Activated naive CD4-positive, alpha-beta T cell treated with anti-CD3 and anti-CD28 coated beads, Interleukin-2, amount 10 ng/mL, durations not matched to agents 7 days and 5 days (primary cell): ENCODE data around the gene OR13A1.
A peak's percentile ranks its signal among the peaks of the same experiment; 100 is the strongest.
"Not testable (repeated sequence)": the region's sequence is repeated elsewhere in the genome, so short reads cannot be mapped to it uniquely, and the experiment has no call there.

Experiments used
- CTCF ChIA-PET: fragments of 350-600 bp; sonication (Branson Sonifier 250); formaldehyde crosslinking; loops from one replicate; lab custom pipeline; 2021; ENCODE audit warnings: antibody characterized with exemption; lab: Charles Lee
- DNase-seq: peaks from one replicate; pipeline ENCODE4 v3.0.0-alpha.2; 2020
- H3K27ac Mint-ChIP-seq: one replicate; pipeline ENCODE4 v1.8.0; 2021; ENCODE audit warnings: mild to moderate bottlenecking, moderate library complexity, mixed read lengths
- H3K27me3 Mint-ChIP-seq: one replicate; pipeline ENCODE4 v1.8.0; 2021; ENCODE audit warnings: mild to moderate bottlenecking, mixed read lengths
- H3K36me3 Mint-ChIP-seq: one replicate; pipeline ENCODE4 v1.8.0; 2021; ENCODE audit warnings: mixed read lengths
- H3K4me1 Mint-ChIP-seq: one replicate; pipeline ENCODE4 v1.8.0; 2021; ENCODE audit warnings: mixed read lengths
- H3K4me3 Mint-ChIP-seq: one replicate; pipeline ENCODE4 v1.8.0; 2021; ENCODE audit warnings: mild to moderate bottlenecking, moderate library complexity, mixed read lengths
- H3K9me3 Mint-ChIP-seq: one replicate; pipeline ENCODE4 v1.8.0; 2021; ENCODE audit warnings: mixed read lengths

Gene OR13A1, protein sequence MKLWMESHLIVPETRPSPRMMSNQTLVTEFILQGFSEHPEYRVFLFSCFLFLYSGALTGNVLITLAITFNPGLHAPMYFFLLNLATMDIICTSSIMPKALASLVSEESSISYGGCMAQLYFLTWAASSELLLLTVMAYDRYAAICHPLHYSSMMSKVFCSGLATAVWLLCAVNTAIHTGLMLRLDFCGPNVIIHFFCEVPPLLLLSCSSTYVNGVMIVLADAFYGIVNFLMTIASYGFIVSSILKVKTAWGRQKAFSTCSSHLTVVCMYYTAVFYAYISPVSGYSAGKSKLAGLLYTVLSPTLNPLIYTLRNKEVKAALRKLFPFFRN

DNA sequence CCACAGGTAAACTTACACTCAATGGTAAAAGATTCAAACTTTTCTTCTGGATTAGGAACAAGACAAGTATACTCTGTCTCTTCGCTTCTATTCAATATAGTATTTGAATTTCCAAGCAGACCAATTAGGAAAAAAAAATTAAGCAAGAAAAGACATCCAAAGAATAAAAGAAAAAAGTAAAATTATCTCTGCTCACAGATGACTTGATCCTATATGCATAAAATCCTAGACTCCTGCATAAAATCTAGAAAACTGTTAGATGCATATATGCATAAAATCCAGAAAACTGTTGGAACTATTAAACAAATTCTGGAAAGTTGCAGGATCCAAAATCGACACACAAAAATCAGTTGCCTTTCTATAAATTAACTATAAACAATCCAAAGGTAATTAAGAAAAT lies at the start of gene OR13A1:
OR13A1 (minus strand) TSS at position 101 of the 400 bp plus-strand sequence. CDS start 11,186 bp downstream, outside the sequence.
- Mint-ChIP-seq H3K4me1 (no peaks in the 10 kb centered on the region), H3K36me3 (no peaks in the 10 kb centered on the region), H3K4me3 (no peak within 1 kb of the TSS), H3K27me3 (peaks cover 22% of the 10 kb centered on the region), H3K9me3 (peaks cover 5% of the 10 kb centered on the region), H3K27ac (no peak within 1 kb of the TSS)
- CTCF ChIA-PET: no interaction called here
- DNase-seq: no peak

DNA sequence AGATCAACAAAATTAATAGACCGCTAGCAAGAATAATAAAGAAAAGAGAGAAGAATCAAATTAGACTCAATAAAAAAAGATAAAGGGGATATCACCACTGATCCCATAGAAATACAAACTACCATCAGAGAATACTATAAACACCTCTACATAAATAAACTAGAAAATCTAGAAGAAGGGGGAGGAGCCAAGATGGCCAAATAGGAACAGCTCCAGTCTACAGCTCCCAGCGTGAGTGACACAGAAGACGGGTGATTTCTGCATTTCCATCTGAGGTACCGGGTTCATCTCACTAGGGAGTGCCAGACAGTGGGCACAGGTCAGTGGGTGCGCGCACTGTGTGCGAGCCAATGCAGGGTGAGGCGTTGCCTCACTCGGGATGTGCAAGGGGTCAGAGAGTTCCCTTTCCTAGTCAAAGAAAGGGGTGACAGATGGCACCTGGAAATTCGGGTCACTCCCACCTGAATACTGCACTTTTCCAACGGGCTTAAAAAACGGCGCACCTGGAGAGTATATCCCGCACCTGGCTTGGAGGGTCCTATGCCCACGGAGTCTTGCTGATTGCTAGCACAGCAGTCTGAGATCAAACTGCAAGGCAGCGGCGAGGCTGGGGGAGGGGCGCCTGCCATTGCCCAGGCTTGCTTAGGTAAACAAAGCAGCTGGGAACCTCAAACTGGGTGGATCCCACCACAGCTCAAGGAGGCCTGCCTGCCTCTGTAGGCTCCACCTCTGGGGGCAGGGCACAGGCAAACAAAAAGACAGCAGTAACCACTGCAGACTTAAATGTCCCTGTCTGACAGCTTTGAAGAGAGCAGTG lies 46.8 kb upstream of the OR13A1 start:
- H3K4me3 Mint-ChIP-seq: not testable (repeated sequence)

DNA sequence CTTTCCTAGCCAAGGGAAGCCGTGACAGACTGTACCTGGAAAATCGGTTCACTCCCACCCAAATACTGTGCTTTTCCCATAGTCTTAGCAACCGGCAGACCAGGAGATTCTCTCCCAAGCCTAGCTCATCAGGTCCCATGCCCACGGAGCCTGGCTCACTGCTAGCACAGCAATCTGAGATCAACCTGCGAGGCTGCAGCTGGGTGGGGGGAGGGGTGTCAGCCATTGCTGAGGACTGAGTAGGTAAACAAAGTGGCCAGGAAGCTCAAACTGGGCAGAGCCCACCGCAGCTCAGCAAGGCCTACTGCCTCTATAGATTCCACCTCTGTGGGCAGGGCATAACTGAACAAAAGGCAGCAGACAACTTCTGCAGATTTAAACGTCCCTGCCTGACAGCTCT lies 43.6 kb upstream of the OR13A1 start:
- Mint-ChIP-seq H3K27me3 (peaks cover 48% of the 10 kb centered on the region), H3K4me1 (peaks cover 23% of the 10 kb centered on the region)
- H3K36me3 Mint-ChIP-seq, H3K27ac Mint-ChIP-seq, H3K4me3 Mint-ChIP-seq, DNase-seq, CTCF ChIA-PET, H3K9me3 Mint-ChIP-seq: not testable (repeated sequence)

More for the DNA sequence above, 46.8 kb upstream of the OR13A1 start:
- H3K27me3 Mint-ChIP-seq: peaks cover 60% of the 10 kb centered on the region
- peaks cover 11% of the 10 kb centered on the region for H3K9me3 Mint-ChIP-seq
- CTCF ChIA-PET, H3K27ac Mint-ChIP-seq: not testable (repeated sequence)
- peaks cover 24% of the 10 kb centered on the region for H3K4me1 Mint-ChIP-seq
- DNase-seq: peak; percentile 72
- H3K36me3 Mint-ChIP-seq: peaks cover 10% of the 10 kb centered on the region

DNA sequence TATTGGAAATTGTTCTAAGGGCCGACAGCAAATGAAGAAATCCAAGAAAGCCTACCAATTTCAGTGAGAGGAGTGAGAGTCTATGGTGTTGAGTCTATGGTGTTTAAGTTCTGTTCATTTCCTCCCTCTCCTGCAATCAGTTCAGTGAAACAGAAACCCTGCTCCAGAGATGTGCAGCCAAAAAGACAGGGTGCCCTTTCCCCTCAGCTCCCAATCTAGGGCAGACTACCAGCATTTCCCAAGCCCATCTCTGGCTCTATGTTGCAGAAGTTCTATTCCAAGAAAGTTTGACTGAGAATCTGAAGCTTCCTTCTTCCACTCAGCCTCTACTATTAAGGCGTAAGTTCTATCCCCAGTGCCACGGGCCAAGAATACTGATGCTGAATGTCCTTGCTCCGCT lies 40.1 kb upstream of the OR13A1 start:
- Mint-ChIP-seq H3K27me3 (peaks cover 30% of the 10 kb centered on the region), H3K36me3 (no peaks in the 10 kb centered on the region), H3K4me3 (no peak overlapping the region), H3K27ac (no peak overlapping the region), H3K9me3 (no peaks in the 10 kb centered on the region), H3K4me1 (peaks cover 15% of the 10 kb centered on the region)
- DNase-seq: no peak
- CTCF ChIA-PET: interaction anchor here (1.5 kb wide), 1 partner anchor 105 kb away, joined by 3 read pairs; no protein-coding TSS in a partner anchor

DNA sequence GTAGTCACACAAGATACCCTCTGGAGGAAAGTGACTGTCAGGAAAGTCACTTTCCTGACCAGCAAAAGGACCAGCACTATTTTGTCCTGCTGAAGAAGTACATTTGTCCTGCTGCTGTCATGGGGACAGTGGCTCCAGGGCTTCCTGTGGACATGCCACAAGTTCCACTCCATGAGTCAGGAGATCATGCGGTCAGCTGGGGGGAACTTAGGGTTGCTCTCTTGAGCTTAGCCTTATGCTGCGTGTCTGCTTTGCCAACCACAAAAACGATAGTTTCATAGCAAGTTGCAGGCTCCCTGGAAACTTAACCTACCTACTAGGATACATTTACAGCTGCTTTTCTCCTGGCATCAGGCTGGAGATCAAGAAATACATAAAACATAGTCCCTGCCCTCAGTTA lies 38.9 kb upstream of the OR13A1 start:
- DNase-seq: no peak
- Mint-ChIP-seq H3K27ac (no peak overlapping the region), H3K9me3 (no peaks in the 10 kb centered on the region), H3K4me3 (no peak overlapping the region), H3K4me1 (peaks cover 12% of the 10 kb centered on the region), H3K36me3 (no peaks in the 10 kb centered on the region), H3K27me3 (peaks cover 23% of the 10 kb centered on the region)
- CTCF ChIA-PET: interaction anchor here (1.1 to 1.5 kb wide), 2 partner anchors 104 to 119 kb away, joined by 3 read pairs; no protein-coding TSS in a partner anchor

DNA sequence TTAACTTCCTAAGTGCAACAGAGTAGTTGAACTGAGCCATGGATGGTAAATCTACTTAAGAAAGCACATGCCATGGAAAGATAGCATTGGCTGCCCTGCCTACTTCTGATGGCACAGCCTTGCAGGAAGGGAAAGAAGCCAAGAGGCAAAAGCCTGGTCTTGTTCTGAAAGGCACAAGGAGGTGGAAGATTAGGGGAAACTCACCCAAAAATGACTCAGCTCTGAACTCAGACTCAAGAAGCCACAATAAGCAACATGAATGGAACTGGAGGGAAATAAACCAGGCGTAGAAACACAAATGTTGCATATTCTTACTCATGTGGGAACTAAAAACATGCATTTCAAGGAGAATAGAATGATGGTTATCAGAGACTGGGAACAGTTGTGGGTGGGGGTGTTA lies 37.8 kb upstream of the OR13A1 start:
- H3K4me3 Mint-ChIP-seq: no peak overlapping the region
- H3K27ac Mint-ChIP-seq: no peak overlapping the region
- no peak for DNase-seq
- no peaks in the 10 kb centered on the region for H3K36me3 Mint-ChIP-seq
- peaks cover 3% of the 10 kb centered on the region for H3K9me3 Mint-ChIP-seq
- peaks cover 16% of the 10 kb centered on the region for H3K27me3 Mint-ChIP-seq
- CTCF ChIA-PET: no interaction called here
- peaks cover 12% of the 10 kb centered on the region for H3K4me1 Mint-ChIP-seq

DNA sequence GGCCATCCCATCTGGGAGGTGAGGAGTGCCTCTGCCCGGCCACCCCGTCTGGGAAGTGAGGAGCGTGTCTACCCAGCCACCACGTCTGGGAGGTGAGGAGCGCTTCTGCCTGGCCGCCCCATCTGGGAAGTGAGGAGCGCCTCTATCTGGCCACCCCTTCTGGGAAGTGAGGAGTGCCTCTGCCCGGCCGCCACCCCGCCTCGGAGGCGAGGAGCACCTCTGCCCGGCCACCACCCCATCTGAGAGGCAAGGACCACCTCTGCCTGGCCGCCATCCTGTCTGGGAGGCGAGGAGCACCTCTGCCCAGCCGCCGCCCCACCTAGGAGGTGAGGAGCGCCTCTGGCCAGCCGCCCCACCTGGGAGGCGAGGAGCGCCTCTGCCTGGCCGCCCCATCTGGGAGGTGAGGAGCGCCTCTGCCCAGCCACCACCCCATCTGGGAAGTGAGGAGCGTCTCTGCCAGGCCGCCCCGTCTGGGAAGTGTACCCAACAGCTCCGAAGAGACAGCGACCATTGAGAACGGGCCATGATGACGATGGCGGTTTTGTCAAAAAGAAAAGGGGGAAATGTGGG lies 32.9 kb upstream of the OR13A1 start:
- Mint-ChIP-seq H3K27me3 (peaks cover 11% of the 10 kb centered on the region), H3K4me1 (peaks cover 11% of the 10 kb centered on the region)
- DNase-seq, H3K36me3 Mint-ChIP-seq, H3K9me3 Mint-ChIP-seq, H3K27ac Mint-ChIP-seq, CTCF ChIA-PET, H3K4me3 Mint-ChIP-seq: not testable (repeated sequence)

DNA sequence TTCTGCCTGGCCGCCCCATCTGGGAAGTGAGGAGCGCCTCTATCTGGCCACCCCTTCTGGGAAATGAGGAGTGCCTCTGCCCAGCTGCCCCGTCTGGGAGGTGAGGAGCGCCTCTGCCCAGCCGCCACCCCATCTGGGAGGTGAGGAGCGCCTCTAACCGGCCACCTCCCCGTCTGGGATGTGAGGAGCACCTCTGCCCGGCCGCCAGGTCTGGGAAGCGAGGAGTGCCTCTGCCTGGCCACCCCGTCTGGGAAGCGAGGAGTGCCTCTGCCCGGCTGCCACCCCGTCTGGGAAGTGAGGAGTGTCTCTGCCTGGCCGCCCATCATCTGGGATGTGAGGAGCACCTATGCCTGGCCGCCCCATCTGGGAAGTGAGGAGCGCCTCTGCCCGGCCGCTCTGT lies 32.1 kb upstream of the OR13A1 start:
- H3K27ac Mint-ChIP-seq, H3K4me3 Mint-ChIP-seq, H3K4me1 Mint-ChIP-seq, H3K9me3 Mint-ChIP-seq, H3K36me3 Mint-ChIP-seq, DNase-seq, CTCF ChIA-PET: not testable (repeated sequence)
- peaks cover 15% of the 10 kb centered on the region for H3K27me3 Mint-ChIP-seq

DNA sequence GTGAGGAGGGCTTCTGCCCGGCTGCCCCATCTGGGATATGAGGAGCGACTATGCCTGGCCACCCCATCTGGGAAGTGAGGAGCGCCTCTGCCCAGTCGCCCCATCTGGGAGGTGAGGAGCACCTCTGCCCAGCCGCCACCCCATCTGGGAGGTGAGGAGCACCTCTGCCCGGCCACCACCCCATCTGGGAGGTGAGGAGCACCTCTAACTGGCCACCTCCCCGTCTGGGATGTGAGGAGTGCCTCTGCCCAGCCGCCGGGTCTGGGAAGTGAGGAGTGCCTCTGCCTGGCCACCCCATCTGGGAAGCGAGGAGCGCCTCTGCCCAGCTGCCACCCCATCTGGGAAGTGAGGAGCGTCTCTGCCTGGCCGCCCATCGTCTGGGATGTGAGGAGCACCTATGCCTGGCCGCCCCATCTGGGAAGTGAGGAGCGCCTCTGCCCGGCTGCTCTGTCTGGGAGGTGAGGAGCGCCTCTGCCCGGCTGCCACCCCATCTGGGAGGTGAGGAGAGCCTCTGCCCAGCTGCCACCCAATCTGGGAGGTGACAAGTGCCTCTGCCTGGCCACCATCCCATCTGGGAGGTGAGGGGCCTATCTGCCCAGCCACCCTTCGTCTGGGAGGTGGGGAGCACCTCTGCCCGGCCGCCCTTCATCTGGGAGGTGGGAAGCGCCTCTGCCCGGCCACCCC lies 31.4 kb upstream of the OR13A1 start:
- DNase-seq, H3K4me3 Mint-ChIP-seq, H3K27ac Mint-ChIP-seq, H3K4me1 Mint-ChIP-seq, H3K9me3 Mint-ChIP-seq, H3K36me3 Mint-ChIP-seq, CTCF ChIA-PET: not testable (repeated sequence)
- peaks cover 12% of the 10 kb centered on the region for H3K27me3 Mint-ChIP-seq

DNA sequence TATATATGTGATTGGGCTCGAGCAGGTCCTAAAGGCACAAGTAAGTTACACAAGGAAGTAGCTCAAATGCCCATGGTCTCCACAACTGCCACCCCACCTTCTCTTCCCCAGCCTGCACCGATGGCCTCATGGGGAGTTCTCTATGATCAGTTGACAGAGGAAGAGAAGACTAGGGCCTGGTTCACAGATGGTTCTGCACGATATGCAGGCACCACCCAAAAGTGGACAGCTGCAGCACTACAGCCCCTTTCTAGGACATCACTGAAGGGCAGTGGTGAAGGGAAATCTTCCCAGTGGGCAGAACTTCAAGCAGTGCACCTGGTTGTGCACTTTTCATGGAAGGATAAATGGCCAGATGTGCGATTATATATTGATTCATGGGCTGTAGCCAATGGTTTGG lies 25.0 kb upstream of the OR13A1 start:
- CTCF ChIA-PET, H3K36me3 Mint-ChIP-seq, H3K27ac Mint-ChIP-seq, DNase-seq, H3K4me1 Mint-ChIP-seq, H3K4me3 Mint-ChIP-seq: not testable (repeated sequence)
- H3K27me3 Mint-ChIP-seq: peaks cover 21% of the 10 kb centered on the region
- peaks cover 16% of the 10 kb centered on the region for H3K9me3 Mint-ChIP-seq

DNA sequence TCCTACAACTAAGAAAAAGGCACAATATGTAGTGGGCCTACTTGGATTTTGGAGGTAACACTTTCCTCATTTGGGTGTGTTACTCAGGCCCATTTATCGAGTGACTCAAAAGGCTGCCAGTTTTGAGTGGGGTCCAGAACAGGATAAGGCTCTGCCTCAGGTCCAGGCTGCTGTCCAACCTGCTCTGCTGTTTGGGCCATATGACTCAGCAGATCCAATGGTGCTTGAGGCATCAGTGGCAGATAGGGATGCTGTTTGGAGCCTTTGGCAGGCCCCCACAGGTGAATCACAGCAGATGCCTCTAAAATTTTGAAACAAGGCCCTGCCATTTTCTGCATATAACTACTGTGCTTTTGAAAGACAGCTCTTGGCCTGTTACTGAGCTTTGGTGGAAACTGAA lies 24.5 kb upstream of the OR13A1 start:
- Mint-ChIP-seq H3K27me3 (peaks cover 21% of the 10 kb centered on the region), H3K9me3 (peaks cover 14% of the 10 kb centered on the region), H3K27ac (no peak overlapping the region), H3K36me3 (no peaks in the 10 kb centered on the region), H3K4me3 (no peak overlapping the region), H3K4me1 (no peaks in the 10 kb centered on the region)
- CTCF ChIA-PET: interaction anchor here (1.2 kb wide), 1 partner anchor 58 kb away, joined by 4 read pairs; no protein-coding TSS in a partner anchor
- DNase-seq: no peak

DNA sequence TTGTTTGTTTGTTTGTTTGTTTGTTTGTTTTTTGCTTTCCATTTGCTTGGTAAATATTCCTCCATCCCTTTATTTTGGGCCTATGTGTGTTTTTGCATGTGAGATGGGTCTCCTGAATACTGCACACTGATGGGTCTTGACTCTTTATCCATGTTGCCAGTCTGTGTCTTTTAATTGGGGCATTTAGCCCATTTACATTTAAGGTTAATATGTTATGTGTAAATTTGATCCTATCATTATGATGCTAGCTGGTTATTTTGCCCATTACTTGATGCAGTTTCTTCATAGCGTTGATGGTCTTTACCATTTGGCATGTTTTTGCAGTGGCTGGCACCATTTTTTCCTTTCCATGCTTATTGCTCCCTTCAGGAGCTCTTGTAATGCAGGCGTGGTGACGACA lies 16.4 kb upstream of the OR13A1 start:
- H3K4me3 Mint-ChIP-seq: not testable (repeated sequence)

DNA sequence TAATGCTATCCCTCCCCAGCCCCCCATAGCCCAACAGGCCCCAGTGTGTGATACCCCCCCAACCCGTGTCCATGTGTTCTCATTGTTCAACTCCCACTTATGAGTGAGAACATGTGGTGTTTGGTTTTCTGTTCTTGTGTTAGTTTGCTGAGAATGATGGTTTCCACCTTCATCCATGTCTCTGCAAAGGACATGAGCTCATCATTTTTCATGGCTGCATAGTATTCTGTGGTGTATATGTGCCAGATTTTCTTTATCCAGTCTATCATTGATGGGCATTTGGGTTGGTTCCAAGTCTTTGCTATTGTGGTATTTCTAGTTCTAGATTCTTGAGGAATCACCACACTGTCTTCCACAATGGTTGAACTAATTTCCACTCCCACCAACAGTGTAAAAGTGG lies 11.5 kb upstream of the OR13A1 start:
- Mint-ChIP-seq H3K27me3 (peaks cover 29% of the 10 kb centered on the region), H3K9me3 (peaks cover 12% of the 10 kb centered on the region)
- H3K4me3 Mint-ChIP-seq, CTCF ChIA-PET, H3K4me1 Mint-ChIP-seq, DNase-seq, H3K36me3 Mint-ChIP-seq, H3K27ac Mint-ChIP-seq: not testable (repeated sequence)

More for the DNA sequence above, 16.4 kb upstream of the OR13A1 start:
- H3K36me3 Mint-ChIP-seq, H3K4me1 Mint-ChIP-seq, H3K27ac Mint-ChIP-seq, DNase-seq, CTCF ChIA-PET, H3K9me3 Mint-ChIP-seq: not testable (repeated sequence)
- H3K27me3 Mint-ChIP-seq: peaks cover 45% of the 10 kb centered on the region

DNA sequence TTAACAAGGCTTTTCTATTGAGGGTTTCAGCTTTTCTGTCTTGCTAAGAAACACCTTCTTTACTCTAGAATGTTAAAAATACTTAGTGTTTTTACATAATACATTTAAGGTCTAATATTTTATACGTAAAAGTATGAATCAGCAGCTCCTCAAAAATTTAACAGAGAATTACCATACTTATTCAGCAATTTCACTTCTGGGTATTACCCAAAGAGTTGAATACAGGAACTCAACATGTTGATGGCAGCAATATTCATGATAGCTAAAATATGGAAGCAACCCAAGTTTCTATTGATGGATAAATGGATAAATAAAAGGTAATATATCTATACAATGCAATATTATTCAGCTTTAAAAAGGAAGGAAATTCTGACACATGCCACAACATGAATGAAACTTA lies 9.7 kb upstream of the OR13A1 start:
- CTCF ChIA-PET: no interaction called here
- H3K9me3 Mint-ChIP-seq: peaks cover 17% of the 10 kb centered on the region

More for the DNA sequence above, 9.7 kb upstream of the OR13A1 start:
- Mint-ChIP-seq H3K27ac (no peak overlapping the region), H3K4me3 (no peak overlapping the region), H3K4me1 (no peaks in the 10 kb centered on the region), H3K27me3 (peaks cover 24% of the 10 kb centered on the region), H3K36me3 (no peaks in the 10 kb centered on the region)
- DNase-seq: no peak
